HG03565 (cell line): ENCODE results near the gene NR6A1.

ENCODE experiments used
- ATAC-seq: cut with Tn5 transposase; IDR thresholded peaks from one replicate; pipeline ENCODE4 v1.9.1; 2021; ENCODE audit warnings: mild to moderate bottlenecking, moderate library complexity; ENCODE audit not compliant: unreplicated experiment

The NR6A1 gene

GRCh38 chr9:124771021-124771866 lies at the start of gene NR6A1:
TSS of gene NR6A1 (minus strand) at chr9:124771311.
- ATAC-seq: peak; percentile 76

GRCh38 chr9:124818431-124819281 lies 47.5 kb upstream of the NR6A1 start:
- peak; percentile 45 for ATAC-seq

GRCh38 chr9:124815601-124816000 lies 44.5 kb upstream of the NR6A1 start:
- no peak for ATAC-seq

- ATAC-seq: no peak
These were observed 43.0 kb upstream of the NR6A1 start for GRCh38 chr9:124814164-124814535.

- no peak for ATAC-seq
These were observed 42.5 kb upstream of the NR6A1 start for GRCh38 chr9:124813501-124814163.

GRCh38 chr9:124813041-124813440 lies 41.9 kb upstream of the NR6A1 start:
- no peak for ATAC-seq

- ATAC-seq: no peak
These were observed 41.3 kb upstream of the NR6A1 start for GRCh38 chr9:124812441-124812876.

GRCh38 chr9:124810663-124811355 lies 39.7 kb upstream of the NR6A1 start:
- ATAC-seq: no peak

- no peak for ATAC-seq
These were observed 38.8 kb upstream of the NR6A1 start for GRCh38 chr9:124809741-124810500.

- no peak for ATAC-seq
These were observed 38.1 kb upstream of the NR6A1 start for GRCh38 chr9:124809211-124809610.

- ATAC-seq: no peak
These were observed 37.3 kb upstream of the NR6A1 start for GRCh38 chr9:124808246-124808956.

GRCh38 chr9:124805186-124805585 lies 34.1 kb upstream of the NR6A1 start:
- ATAC-seq: no peak

- no peak for ATAC-seq
These were observed 32.8 kb upstream of the NR6A1 start for GRCh38 chr9:124803911-124804310.

GRCh38 chr9:124802426-124802825 lies 31.3 kb upstream of the NR6A1 start:
- ATAC-seq: no peak

- ATAC-seq: no peak
These were observed 30.2 kb upstream of the NR6A1 start for GRCh38 chr9:124801356-124801755.

GRCh38 chr9:124800306-124801259 lies 29.5 kb upstream of the NR6A1 start:
- peak; percentile 53 for ATAC-seq

GRCh38 chr9:124799274-124800006 lies 28.3 kb upstream of the NR6A1 start:
- no peak for ATAC-seq
